Measurements from ENCODE around the gene MST1. TPM values are rescaled to one million over a fixed set of nuclear protein-coding genes. Genes with fewer than 3 reads are reported as not detected.

MST1 gene
- total RNA-seq, 4 donors from 2014 or later, result 12.9 to 24.7 (median 17.4) TPM

DNA sequence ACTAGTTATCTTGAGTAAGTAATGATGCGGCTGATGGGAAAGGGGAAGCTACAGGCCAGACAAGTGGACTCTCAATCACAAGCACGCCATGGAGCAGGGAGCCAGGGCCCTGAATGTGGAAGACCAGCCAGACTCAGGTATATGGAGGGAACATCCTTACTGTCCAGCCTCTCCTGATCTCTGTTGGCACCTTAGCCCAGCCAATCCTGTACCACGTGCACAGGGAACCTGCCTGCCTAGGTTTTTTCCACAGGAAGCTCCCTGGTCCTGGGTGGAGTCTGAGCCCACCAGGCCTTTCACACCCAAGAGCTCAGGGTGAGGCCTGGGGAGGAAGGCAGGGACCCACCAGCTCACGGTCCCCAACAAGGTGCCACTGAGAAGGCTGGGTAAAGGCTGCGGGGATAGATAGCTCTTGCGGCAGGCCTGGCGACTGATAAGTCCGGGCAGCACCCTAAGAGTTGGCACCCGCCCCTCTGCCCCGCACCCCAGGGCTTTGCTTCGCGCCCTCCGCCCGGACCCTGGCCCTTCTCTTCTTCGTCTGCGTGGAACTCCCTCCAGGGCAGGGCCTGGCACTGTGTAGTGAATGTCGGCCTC, 16.1 kb downstream of the MST1 start:
- peak in 1 of 2 donors; percentile 22 for DNase-seq (ENCODE audit: low spot score in 2 of 2)
- intact Hi-C loops (cut with DNase I; ENCODE audit: low total_unique reads), result no loop called here

GRCh38 chr3:49671291-49672288, 17.7 kb downstream of the MST1 start:
- TF ChIP-seq POLR2A (IDR thresholded peaks at IDR 0.05) (no peak), CTCF (IDR thresholded peaks at IDR 0.05) (peak in 1 of 3 donors; percentile 45)
- intact Hi-C loops (cut with DNase I; ENCODE audit: low total_unique reads), result loop anchor here (2.0 kb wide), 1 partner anchor 133 kb away; no protein-coding TSS in a partner anchor
- WGBS, 2 donors, result 40 to 47% methylated on average over 11 of the region's 11 CpGs
- H3K4me3 ChIP-seq (ENCODE audit: low read depth, poor library complexity, severe bottlenecking), result no peak overlapping the region
- peak; percentile 57 to 90 for DNase-seq (ENCODE audit: low spot score in 2 of 2)

More for the DNA sequence above, 16.1 kb downstream of the MST1 start:
- H3K4me3 ChIP-seq (ENCODE audit: low read depth, poor library complexity, severe bottlenecking), result peak overlapping the region; percentile 67
- no peak for TF ChIP-seq CTCF (IDR thresholded peaks at IDR 0.05)
- TF ChIP-seq POLR2A (IDR thresholded peaks at IDR 0.05), result no peak
- 22 to 40% methylated on average over 7 to 13 of the region's 17 CpGs for WGBS, 2 donors

DNA sequence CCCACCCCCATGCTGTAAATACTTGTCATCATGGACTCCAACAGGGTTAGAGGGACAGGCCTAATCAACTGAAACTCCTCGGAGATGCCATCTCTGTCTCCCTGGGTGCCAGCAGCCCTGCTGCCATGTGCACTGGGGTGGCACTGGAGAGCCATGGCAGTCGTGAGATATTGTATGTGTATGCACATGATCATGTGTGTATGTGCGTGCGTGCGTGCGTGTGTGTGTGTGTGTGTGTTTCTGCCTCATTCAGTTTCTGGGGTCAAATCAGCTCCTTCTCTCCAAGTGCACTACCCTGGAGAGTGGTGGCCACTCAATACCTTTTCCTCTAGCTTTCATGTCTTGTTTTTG, 18.4 kb downstream of the MST1 start:
- H3K4me3 ChIP-seq (ENCODE audit: low read depth, poor library complexity, severe bottlenecking), result no peak overlapping the region
- 69 to 73% methylated on average over 6 of the region's 6 CpGs for WGBS, 2 donors
- no peak for DNase-seq (ENCODE audit: low spot score in 2 of 2)
- TF ChIP-seq CTCF (IDR thresholded peaks at IDR 0.05) (no peak), POLR2A (IDR thresholded peaks at IDR 0.05) (no peak)
- intact Hi-C loops (cut with DNase I; ENCODE audit: low total_unique reads), result loop anchor here (2.0 kb wide), 1 partner anchor 132 kb away; no protein-coding TSS in a partner anchor

GRCh38 chr3:49669352-49669751, 19.9 kb downstream of the MST1 start:
- no peak overlapping the region for H3K4me3 ChIP-seq (ENCODE audit: low read depth, poor library complexity, severe bottlenecking)
- intact Hi-C loops (cut with DNase I; ENCODE audit: low total_unique reads), result no loop called here
- 62 to 71% methylated on average over 3 of the region's 3 CpGs for WGBS, 2 donors
- no peak for DNase-seq (ENCODE audit: low spot score in 2 of 2)
- TF ChIP-seq CTCF (IDR thresholded peaks at IDR 0.05) (no peak), POLR2A (IDR thresholded peaks at IDR 0.05) (no peak)

- intact Hi-C loops (cut with DNase I; ENCODE audit: low total_unique reads), result no loop called here
- TF ChIP-seq CTCF (IDR thresholded peaks at IDR 0.05) (no peak), POLR2A (IDR thresholded peaks at IDR 0.05) (no peak)
- WGBS, 2 donors, result 24 to 52% methylated on average over 5 of the region's 5 CpGs
- no peak overlapping the region for H3K4me3 ChIP-seq (ENCODE audit: low read depth, poor library complexity, severe bottlenecking)
- DNase-seq (ENCODE audit: low spot score in 2 of 2), result no peak
These were observed 20.4 kb downstream of the MST1 start for GRCh38 chr3:49668861-49669260.
